BE2C (cell line): ENCODE results near the gene FAM177B. TPM values are rescaled to one million over a fixed set of nuclear protein-coding genes. Genes with fewer than 3 reads are reported as not detected.

Experiments
- DNase-seq: peaks from one replicate; pipeline ENCODE4 v3.0.0-alpha.2; 2020
- H3K27me3 ChIP-seq: fragments of 250-450 bp; sonication (Bioruptor Pico); 2 replicates; pipeline ENCODE4 v1.5.1; 2020; ENCODE audit warnings: mild to moderate bottlenecking
- H3K36me3 ChIP-seq: fragments of 250-450 bp; sonication (Bioruptor Pico); 2 replicates; pipeline ENCODE4 v1.5.1; 2020; ENCODE audit warnings: mild to moderate bottlenecking
- H3K4me1 ChIP-seq: fragments of 250-450 bp; sonication (Bioruptor Pico); 2 replicates; pipeline ENCODE4 v1.5.1; 2020
- H3K4me3 ChIP-seq: 2 replicates; pipeline ENCODE4 v1.5.1; 2011; ENCODE audit warnings: low read depth, low read length
- H3K9me3 ChIP-seq: fragments of 250-450 bp; sonication (Bioruptor Pico); 2 replicates; pipeline ENCODE4 v1.5.1; 2020
- polyA plus RNA-seq: library from polyadenylated mRNA; unstranded; fragments of >200 nt; gene quantifications from one replicate; pipeline ENCODE4 v1.2.1, GENCODE V29; 2012; ENCODE audit warnings: low read depth, missing spikeins; ENCODE audit not compliant: insufficient read length, insufficient read depth
- TF ChIP-seq, protein P1 (sequence below): IDR thresholded peaks from 2 replicates; pipeline ENCODE4 v1.5.1; 2012; ENCODE audit warnings: mild to moderate bottlenecking, low read depth, low read length

The FAM177B gene
- not detected for polyA plus RNA-seq

DNA sequence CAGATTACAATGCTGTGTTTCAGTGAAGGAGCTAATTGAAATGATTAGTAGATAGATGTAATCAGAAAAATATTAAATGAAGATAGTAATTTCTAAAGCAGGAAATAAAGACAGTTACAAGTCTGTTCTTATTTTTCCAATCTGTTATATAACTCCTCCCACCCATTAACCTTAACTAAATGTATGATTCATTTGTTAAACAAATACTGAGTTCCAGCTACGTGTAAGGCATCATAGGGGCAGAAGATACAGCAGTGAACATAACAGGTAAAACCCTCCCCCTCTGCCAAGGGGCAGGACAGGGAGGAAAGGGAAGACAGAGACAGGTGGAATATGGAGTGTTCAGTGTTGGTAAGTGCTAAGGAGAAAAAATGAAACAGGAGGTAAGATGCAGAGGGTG lies at the start of gene FAM177B:
Gene FAM177B (plus strand): TSS at position 231 of the 400 bp plus-strand sequence. CDS start 9,344 bp downstream, outside the sequence.
- Histone ChIP-seq H3K4me3 (no peak within 1 kb of the TSS), H3K27me3 (no peaks in the 10 kb centered on the region), H3K36me3 (peaks cover 5% of the 10 kb centered on the region; the same call in 1 of the 2 replicates), H3K4me1 (no peaks in the 10 kb centered on the region), H3K9me3 (no peaks in the 10 kb centered on the region)
- TF ChIP-seq, protein P1, sequence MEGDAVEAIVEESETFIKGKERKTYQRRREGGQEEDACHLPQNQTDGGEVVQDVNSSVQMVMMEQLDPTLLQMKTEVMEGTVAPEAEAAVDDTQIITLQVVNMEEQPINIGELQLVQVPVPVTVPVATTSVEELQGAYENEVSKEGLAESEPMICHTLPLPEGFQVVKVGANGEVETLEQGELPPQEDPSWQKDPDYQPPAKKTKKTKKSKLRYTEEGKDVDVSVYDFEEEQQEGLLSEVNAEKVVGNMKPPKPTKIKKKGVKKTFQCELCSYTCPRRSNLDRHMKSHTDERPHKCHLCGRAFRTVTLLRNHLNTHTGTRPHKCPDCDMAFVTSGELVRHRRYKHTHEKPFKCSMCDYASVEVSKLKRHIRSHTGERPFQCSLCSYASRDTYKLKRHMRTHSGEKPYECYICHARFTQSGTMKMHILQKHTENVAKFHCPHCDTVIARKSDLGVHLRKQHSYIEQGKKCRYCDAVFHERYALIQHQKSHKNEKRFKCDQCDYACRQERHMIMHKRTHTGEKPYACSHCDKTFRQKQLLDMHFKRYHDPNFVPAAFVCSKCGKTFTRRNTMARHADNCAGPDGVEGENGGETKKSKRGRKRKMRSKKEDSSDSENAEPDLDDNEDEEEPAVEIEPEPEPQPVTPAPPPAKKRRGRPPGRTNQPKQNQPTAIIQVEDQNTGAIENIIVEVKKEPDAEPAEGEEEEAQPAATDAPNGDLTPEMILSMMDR = no peak
- DNase-seq = no peak

DNA sequence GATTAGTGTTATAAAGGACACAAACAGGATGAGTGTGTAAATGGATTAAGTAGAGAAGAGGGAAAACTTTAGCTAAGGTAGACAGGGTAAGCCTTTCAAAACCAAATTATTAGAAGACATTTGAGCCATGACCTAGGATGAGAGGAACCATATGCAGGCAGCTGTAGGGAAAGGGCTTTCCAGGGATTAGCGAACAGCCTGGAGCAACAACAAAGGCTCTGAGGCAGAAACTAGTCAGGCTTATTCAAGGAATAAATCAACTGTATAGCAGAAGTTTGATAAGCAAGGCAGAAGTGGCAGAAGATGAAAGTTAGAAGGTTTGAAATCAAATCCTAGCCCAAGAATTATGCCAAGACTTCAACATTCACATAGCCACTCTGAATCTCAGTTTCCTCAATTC lies 46.0 kb upstream of the FAM177B start:
- Histone ChIP-seq H3K4me3 (no peak overlapping the region), H3K36me3 (peaks cover 20% of the 10 kb centered on the region), H3K4me1 (peaks cover 5% of the 10 kb centered on the region; the same call in 1 of the 2 replicates), H3K9me3 (no peaks in the 10 kb centered on the region), H3K27me3 (no peaks in the 10 kb centered on the region)
- DNase-seq = no peak
- TF ChIP-seq, protein P1 = no peak

DNA sequence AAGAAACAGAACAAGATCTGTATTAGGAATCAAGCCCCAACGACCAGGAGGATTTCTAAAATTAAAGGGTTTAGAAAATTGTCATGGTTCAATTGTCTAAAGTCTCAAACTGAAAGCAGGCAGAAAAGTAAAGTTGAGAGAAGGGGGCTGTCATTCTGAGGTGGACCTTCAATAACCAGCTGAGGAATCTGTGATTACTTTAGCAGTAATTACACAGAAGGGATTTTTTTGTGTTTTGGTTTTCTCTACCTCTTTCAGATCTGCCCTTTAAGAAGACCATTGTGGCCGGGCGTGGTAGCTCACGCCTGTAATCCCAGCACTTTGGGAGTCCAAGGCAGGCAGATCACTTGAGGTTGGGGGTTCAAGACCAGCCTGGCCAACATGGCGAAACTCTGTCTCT lies 42.1 kb upstream of the FAM177B start:
- Histone ChIP-seq H3K36me3 (peaks cover 11% of the 10 kb centered on the region; the same call in 1 of the 2 replicates), H3K4me3 (no peak overlapping the region), H3K4me1 (peaks cover 5% of the 10 kb centered on the region; the same call in 1 of the 2 replicates), H3K9me3 (no peaks in the 10 kb centered on the region), H3K27me3 (no peaks in the 10 kb centered on the region)
- TF ChIP-seq, protein P1 = no peak
- no peak for DNase-seq

DNA sequence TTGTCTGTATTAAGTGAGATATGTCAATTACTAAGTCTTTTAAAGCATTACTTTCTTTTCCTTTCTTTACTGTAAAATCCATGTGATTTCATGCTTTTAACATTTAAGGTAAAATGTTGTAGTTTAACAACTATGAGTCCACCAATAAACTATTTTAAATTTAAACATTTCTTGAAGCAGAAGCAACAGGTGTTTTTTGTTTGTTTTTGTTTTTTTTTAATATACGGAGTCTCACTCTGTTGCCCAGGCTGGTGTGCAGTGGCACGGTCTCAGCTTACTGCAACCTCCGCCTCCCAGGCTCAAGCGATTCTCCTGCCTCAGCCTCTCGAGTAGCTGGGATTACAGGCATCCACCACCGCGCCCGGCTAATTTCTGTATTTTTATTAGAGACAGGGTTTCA lies 40.3 kb upstream of the FAM177B start:
- DNase-seq = no peak
- Histone ChIP-seq H3K27me3 (no peaks in the 10 kb centered on the region), H3K36me3 (peaks cover 8% of the 10 kb centered on the region; the same call in 1 of the 2 replicates), H3K9me3 (no peaks in the 10 kb centered on the region), H3K4me1 (peaks cover 5% of the 10 kb centered on the region; the same call in 1 of the 2 replicates), H3K4me3 (no peak overlapping the region)
- TF ChIP-seq, protein P1 = no peak

DNA sequence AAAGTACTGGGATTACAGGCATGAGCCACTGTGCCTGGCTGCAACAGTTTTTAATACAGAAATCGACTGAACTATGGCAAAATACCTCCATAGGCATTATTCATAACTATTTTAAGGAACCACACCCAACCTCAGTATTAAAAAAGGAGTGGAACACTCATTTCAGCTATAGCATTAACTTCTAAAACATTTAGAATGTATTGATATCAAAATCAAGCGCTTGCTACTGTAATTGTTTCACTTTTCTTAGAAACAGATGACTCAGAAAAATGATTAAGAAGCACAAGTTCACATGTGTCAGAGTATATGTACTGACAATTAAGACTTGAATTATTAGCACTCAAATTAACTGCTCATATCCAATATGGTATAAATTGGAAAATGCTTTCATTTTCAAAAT lies 39.8 kb upstream of the FAM177B start:
- H3K4me3 ChIP-seq = no peak overlapping the region
- H3K4me1 ChIP-seq = peaks cover 5% of the 10 kb centered on the region; the same call in 1 of the 2 replicates
- H3K9me3 ChIP-seq = no peaks in the 10 kb centered on the region
- H3K36me3 ChIP-seq = peaks cover 8% of the 10 kb centered on the region; the same call in 1 of the 2 replicates
- no peaks in the 10 kb centered on the region for H3K27me3 ChIP-seq
- TF ChIP-seq, protein P1 = no peak
- DNase-seq = no peak

DNA sequence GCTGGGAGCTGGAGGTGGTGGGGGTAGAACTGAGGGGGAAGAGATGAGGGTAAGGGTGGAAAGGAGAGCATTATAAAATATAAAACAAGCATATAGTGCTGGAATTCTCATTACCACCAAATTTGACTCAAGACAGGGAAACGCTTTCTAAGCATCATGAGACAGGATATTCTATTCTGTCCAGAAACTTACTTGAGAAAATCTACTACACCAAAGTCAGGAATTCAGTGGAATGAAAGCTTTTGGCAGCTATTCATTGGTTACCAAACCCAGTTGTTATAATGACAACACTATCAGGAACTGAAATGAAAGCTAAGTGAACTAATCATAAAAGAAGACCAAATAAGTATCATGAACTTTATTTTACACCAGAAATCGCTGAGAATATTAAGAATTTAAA lies 39.2 kb upstream of the FAM177B start:
- Histone ChIP-seq H3K9me3 (no peaks in the 10 kb centered on the region), H3K4me1 (peaks cover 5% of the 10 kb centered on the region; the same call in 1 of the 2 replicates), H3K36me3 (peaks cover 8% of the 10 kb centered on the region; the same call in 1 of the 2 replicates), H3K27me3 (no peaks in the 10 kb centered on the region), H3K4me3 (no peak overlapping the region)
- TF ChIP-seq, protein P1 = no peak
- DNase-seq = no peak
